Vagina (tissue), 2 donors: ENCODE results near the gene ATP4A. TPM values are rescaled to one million over a fixed set of nuclear protein-coding genes. Genes with fewer than 3 reads are reported as not detected.
A peak's percentile ranks its signal among the peaks of the same experiment; 100 is the strongest.

Experiments
- DNase-seq, 2 donors: peaks; one replicate each; pipeline ENCODE4 v3.0.0-alpha.2; 2017; ENCODE audit errors: extremely low spot score in 2 of 2
- H3K27ac ChIP-seq: fragments of 200-600 bp; sonication (generic); one replicate; pipeline ENCODE4 v1.5.1; 2019
- H3K27me3 ChIP-seq: fragments of 200-600 bp; sonication (generic); one replicate; pipeline ENCODE4 v1.5.1; 2019
- H3K36me3 ChIP-seq, 2 donors: fragments of 200-600 bp; sonication (generic); one replicate each; pipeline ENCODE4 v1.5.1; 2017 to 2019
- H3K4me1 ChIP-seq: fragments of 200-600 bp; sonication (generic); one replicate; pipeline ENCODE4 v1.5.1; 2019
- H3K4me3 ChIP-seq, 2 donors: fragments of 200-600 bp; sonication (generic); 1 replicate in 1 of 2; 2 replicates in 1 of 2; pipeline ENCODE4 v1.5.1; 2016 to 2019
- H3K9me3 ChIP-seq: fragments of 200-600 bp; sonication (generic); one replicate; pipeline ENCODE4 v1.5.1; 2019
- POLR2A ChIP-seq, 2 donors: fragments of 450-650 bp; IDR thresholded peaks; one replicate each; pipeline ENCODE4 v1.6.1; 2017; ENCODE audit warnings: antibody characterized with exemption in 2 of 2, mild to moderate bottlenecking in 2 of 2, moderate library complexity in 2 of 2
- POLR2AphosphoS5 ChIP-seq, 2 donors: sonication (generic); formaldehyde crosslinking; IDR thresholded peaks; one replicate each; pipeline ENCODE4 v1.9.0; 2017; ENCODE audit warnings: antibody characterized with exemption in 2 of 2, mild to moderate bottlenecking in 2 of 2, low read depth in 1 of 2; ENCODE audit not compliant: insufficient read depth in 1 of 2
- intact Hi-C: fragments of 100-400 bp; cut with DNase I; formaldehyde crosslinking; loops from one replicate; pipeline ENCODE4 v1.15.1; 2023
- total RNA-seq: library from RNA; depleted of rRNA; stranded (reverse); fragments of >200 nt; gene quantifications from one replicate; pipeline ENCODE4 v1.2.3, GENCODE V29; 2016
- TF ChIP-seq, protein P1 (sequence below), 3 experiments: fragments of 450-650 bp in 2 of 3; fragments of 200-600 bp in 1 of 3; sonication (generic) in 1 of 3; IDR thresholded peaks; one replicate each; pipeline ENCODE4 v1.5.1; 2017 to 2019; ENCODE audit warnings: antibody characterized with exemption in 3 of 3, mild to moderate bottlenecking in 2 of 3, moderate library complexity in 2 of 3

Gene ATP4A
- total RNA-seq, 1 donor from 2014 or later, result not detected

DNA sequence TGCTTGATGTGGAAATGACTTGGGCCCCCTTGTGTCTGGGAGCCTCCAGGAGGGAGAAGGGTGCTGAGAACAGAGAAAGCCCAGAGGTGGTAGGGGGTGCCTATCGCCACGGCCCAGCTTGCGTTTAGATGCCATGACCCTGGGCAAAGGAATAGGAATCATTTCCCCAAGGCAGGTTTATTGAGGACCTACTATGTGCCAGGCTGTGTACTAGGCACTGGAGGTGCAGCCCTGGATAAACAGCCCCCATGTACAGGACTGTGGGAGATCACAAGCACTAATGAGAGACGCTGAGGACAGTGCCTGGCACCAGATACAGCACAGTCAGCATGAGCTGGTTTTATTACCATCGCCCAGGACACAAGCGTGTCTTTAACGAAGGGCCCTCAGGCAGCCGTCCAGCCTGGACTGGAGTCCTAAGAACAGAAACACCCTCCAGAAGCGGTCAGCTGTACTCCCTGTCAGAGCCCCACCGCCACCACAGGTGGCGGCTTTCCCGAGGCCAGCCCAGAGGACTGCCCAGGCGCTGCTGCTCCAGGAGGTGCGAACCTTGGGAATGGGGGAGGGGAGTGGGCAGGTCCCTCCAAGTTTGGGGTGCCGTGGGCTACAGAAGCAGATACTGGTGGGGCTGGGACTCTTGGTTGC is 13.5 kb downstream of the ATP4A start:
- Histone ChIP-seq H3K36me3 (no peaks in the 10 kb centered on the region), H3K9me3 (no peaks in the 10 kb centered on the region), H3K4me1 (peaks cover 16% of the 10 kb centered on the region), H3K4me3 (no peak overlapping the region), H3K27ac (no peak overlapping the region), H3K27me3 (no peaks in the 10 kb centered on the region)
- TF ChIP-seq POLR2AphosphoS5 (IDR thresholded peaks at IDR 0.05; ENCODE audit: insufficient read depth in 1 of 2, low read depth in 1 of 2), result no peak
- TF ChIP-seq POLR2A (IDR thresholded peaks at IDR 0.05), result no peak
- no peak for DNase-seq
- intact Hi-C loops, result loop anchor here (5.0 kb wide), 1 partner anchor 167 kb away; the partner anchor contains the start of gene KMT2B

- Histone ChIP-seq H3K4me1 (peaks cover 23% of the 10 kb centered on the region), H3K4me3 (no peak overlapping the region), H3K9me3 (no peaks in the 10 kb centered on the region), H3K27ac (no peak overlapping the region), H3K27me3 (no peaks in the 10 kb centered on the region), H3K36me3 (no peaks in the 10 kb centered on the region)
- intact Hi-C loops, result loop anchor here (5.0 kb wide), 1 partner anchor 168 kb away; the partner anchor contains the start of gene KMT2B
- TF ChIP-seq, protein P1, sequence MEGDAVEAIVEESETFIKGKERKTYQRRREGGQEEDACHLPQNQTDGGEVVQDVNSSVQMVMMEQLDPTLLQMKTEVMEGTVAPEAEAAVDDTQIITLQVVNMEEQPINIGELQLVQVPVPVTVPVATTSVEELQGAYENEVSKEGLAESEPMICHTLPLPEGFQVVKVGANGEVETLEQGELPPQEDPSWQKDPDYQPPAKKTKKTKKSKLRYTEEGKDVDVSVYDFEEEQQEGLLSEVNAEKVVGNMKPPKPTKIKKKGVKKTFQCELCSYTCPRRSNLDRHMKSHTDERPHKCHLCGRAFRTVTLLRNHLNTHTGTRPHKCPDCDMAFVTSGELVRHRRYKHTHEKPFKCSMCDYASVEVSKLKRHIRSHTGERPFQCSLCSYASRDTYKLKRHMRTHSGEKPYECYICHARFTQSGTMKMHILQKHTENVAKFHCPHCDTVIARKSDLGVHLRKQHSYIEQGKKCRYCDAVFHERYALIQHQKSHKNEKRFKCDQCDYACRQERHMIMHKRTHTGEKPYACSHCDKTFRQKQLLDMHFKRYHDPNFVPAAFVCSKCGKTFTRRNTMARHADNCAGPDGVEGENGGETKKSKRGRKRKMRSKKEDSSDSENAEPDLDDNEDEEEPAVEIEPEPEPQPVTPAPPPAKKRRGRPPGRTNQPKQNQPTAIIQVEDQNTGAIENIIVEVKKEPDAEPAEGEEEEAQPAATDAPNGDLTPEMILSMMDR (IDR thresholded peaks at IDR 0.05), result peak; percentile 51 to 66 (median 59)
- no peak for TF ChIP-seq POLR2A (IDR thresholded peaks at IDR 0.05)
- DNase-seq, result no peak
Observed at GRCh38 chr19:35549174-35549788, 14.2 kb downstream of the ATP4A start.

GRCh38 chr19:35546532-35546931 is 16.9 kb downstream of the ATP4A start:
- H3K36me3 ChIP-seq, result no peaks in the 10 kb centered on the region
- peak overlapping the region; percentile 72 to 94 for H3K4me3 ChIP-seq
- H3K4me1 ChIP-seq, result peaks cover 25% of the 10 kb centered on the region
- H3K9me3 ChIP-seq, result no peaks in the 10 kb centered on the region
- peak overlapping the region; percentile 70 for H3K27ac ChIP-seq
- intact Hi-C loops, result loop anchor here (5.0 kb wide), 1 partner anchor 171 kb away; the partner anchor contains the start of gene KMT2B
- H3K27me3 ChIP-seq, result no peaks in the 10 kb centered on the region
- DNase-seq, result no peak
- no peak for TF ChIP-seq POLR2AphosphoS5 (IDR thresholded peaks at IDR 0.05; ENCODE audit: insufficient read depth in 1 of 2, low read depth in 1 of 2)
- no peak for TF ChIP-seq POLR2A (IDR thresholded peaks at IDR 0.05)
- TF ChIP-seq, protein P1 (IDR thresholded peaks at IDR 0.05), result no peak

- Histone ChIP-seq H3K27me3 (no peaks in the 10 kb centered on the region), H3K4me1 (peaks cover 25% of the 10 kb centered on the region), H3K9me3 (no peaks in the 10 kb centered on the region), H3K27ac (peak overlapping the region; percentile 70), H3K36me3 (no peaks in the 10 kb centered on the region), H3K4me3 (peak overlapping the region; percentile 72 to 94)
- TF ChIP-seq POLR2AphosphoS5 (IDR thresholded peaks at IDR 0.05; ENCODE audit: insufficient read depth in 1 of 2, low read depth in 1 of 2) (no peak), POLR2A (IDR thresholded peaks at IDR 0.05) (no peak)
- TF ChIP-seq, protein P1 (IDR thresholded peaks at IDR 0.05), result no peak
- intact Hi-C loops, result loop anchor here (5.0 kb wide), 1 partner anchor 171 kb away; the partner anchor contains the start of gene KMT2B
- DNase-seq, result no peak
Observed at GRCh38 chr19:35545855-35546381, 17.5 kb downstream of the ATP4A start.

DNA sequence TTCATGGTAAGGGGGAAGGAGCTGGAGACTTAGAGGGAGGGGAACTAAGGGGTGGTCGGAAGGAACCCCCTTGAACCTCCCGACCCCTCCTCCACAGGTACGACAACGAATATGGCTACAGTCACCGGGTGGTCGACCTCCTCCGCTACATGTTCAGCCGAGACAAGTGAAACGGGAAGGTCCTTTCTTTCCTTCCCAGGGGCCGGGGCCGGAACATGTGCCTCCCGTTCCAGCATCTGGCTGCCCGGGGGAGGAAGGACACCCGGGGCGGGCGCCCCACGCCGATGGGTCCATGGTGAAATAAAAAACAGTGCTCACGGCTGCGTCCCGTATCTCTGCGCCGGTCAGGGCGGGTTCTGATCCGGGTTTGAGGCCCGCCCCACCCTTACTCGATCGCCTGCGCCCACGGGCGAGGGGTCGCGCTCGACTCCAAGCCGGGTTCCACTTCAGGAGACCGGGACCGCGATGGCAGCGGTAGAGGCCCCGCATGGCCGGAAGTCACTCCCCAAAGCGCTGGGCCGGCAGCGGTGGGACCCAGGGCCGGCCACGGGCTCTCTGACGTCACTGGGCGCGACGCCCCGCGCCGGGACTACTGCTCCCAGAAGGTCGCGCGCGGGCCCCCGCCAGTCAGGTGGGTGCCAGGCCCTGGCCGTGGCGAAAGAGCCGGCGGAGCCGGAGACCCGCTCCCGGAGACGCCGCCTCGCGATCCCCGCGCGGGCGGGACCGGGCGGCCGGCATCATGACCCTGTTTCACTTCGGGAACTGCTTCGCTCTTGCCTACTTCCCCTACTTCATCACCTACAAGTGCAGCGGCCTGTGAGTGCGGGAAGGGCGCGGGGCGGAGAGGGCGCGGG is 18.2 kb downstream of the ATP4A start, which contains the start of gene TMEM147:
TSS of gene TMEM147 (plus strand) at position 626 of the 854 bp plus-strand sequence. CDS start at position 740, 114 bp downstream.
- no peaks in the 10 kb centered on the region for H3K9me3 ChIP-seq
- peak within 1 kb of the TSS; percentile 70 for H3K27ac ChIP-seq
- no peaks in the 10 kb centered on the region for H3K36me3 ChIP-seq
- H3K4me1 ChIP-seq, result peaks cover 25% of the 10 kb centered on the region
- peak within 1 kb of the TSS; percentile 72 to 94 for H3K4me3 ChIP-seq
- no peaks in the 10 kb centered on the region for H3K27me3 ChIP-seq
- DNase-seq, result no peak
- intact Hi-C loops, result loop anchor here (5.0 kb wide), 1 partner anchor 172 kb away; the partner anchor contains the start of gene KMT2B
- peak in 1 of 2 donors; percentile 32 for TF ChIP-seq POLR2A (IDR thresholded peaks at IDR 0.05)
- TF ChIP-seq POLR2AphosphoS5 (IDR thresholded peaks at IDR 0.05; ENCODE audit: insufficient read depth in 1 of 2, low read depth in 1 of 2), result peak; percentile 68 to 84
- TF ChIP-seq, protein P1 (IDR thresholded peaks at IDR 0.05), result no peak
